NCI-H748 treated with DMSO at 0.1 percent for 48 hours (cell line): ENCODE data around the gene PDE11A.
"Not testable (repeated sequence)": the region's sequence is repeated elsewhere in the genome, so short reads cannot be mapped to it uniquely, and the experiment has no call there.

Experiments
- DNase-seq: peaks from one replicate; lab custom pipeline; 2025; lab: John Stamatoyannopoulos, UW

Gene PDE11A

DNA sequence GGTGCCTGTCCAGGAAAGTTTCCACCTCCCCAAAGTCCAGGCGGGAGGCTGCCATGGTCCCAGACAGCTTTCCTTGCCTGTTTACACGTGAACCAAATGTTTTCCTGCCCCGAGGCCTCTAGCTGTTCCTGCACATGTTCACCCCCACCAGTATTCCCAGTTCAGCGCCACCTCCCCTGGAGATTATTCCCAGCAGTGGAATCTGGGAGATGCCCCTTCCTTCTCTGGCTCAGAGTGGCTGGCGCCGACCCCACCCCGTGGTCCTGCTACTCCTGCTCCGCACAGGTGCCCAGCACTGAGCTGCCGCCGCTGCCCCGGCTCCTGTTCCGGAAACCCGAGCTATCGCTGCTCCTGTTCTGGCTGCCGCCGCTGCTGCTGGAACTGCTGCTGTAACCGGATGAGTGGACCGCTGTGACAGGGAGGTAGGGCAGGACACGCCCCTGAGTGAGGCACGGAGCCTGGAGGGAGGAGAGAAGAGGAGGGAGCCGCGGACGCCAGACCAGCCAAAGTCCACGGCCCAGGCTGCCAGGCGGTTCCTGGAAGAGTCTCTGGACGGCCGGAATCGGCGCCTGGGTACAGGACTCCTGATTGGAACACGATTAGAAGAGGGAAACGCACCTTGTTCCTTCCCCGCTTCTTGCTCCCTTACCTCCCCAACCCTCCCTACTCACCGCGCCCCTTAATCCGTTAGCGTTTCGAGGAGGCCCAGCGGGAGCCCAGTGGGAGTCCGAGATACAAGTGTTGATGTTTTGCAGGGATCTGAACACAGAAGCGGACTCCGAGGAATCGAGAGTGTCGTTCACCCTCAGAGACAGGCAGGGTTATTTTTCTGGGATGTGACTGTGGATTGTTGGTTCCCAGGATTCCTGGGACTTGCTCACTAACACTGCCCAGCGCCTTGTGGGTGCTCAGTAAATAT, at the start of gene PDE11A:
Gene PDE11A (minus strand): TSS at position 395 of the 919 bp plus-strand sequence. CDS start 340 bp downstream, at position 55.
- DNase-seq, result peak; percentile 82

DNA sequence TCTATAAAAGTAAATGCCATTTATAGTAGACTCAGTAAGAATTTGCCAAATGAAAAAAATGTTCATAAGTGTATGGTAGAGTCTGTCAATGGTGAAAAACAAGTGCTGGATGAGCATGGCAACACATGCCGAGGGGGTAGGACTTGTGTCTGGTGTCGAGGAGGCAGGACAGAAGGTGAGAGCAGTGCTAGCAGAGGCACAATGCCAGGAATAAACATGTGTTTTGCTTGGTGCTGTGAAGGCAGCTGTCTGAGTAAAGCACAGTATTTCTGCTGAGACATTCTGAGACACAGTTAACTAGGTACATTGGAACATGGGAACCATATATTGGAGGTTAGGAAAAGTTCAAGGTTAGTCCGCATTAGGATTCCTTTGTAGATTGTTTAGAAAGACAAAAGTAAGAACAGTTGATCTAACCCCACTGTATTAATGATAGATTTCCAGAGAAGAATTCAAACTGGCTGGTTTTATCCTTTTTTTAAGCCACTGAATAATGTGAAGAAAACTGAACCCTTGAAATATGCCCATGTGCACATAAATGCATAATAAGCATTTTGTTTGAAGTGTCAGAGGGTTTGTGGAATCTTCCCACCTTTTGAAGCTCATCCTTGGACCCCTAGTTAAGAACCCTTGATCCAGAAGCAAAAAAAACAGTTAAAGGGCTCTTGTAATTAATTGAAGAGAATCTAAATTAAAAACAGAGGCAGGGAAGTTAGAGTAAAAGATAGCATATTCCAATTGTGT, 46.8 kb upstream of the PDE11A start:
- DNase-seq, result no peak

DNA sequence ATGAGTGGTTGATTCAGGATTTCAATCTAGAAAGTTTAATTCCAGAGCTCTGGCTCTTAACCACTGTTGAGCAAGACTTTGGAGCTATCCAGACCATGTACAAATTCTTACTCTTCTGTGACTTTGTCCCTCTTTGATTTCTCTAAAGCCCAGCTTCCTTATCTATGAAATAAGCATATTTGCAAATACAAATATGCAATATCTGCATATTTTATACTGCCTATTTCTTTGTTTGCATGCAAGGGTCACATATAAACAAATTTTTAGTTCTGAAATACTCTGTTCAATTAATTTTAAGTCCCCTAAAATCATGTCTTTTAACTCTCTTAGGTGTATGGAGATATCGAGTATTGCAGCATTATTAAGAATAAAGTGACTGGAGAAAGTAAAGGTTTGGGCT, 45.1 kb upstream of the PDE11A start:
- no peak for DNase-seq

DNA sequence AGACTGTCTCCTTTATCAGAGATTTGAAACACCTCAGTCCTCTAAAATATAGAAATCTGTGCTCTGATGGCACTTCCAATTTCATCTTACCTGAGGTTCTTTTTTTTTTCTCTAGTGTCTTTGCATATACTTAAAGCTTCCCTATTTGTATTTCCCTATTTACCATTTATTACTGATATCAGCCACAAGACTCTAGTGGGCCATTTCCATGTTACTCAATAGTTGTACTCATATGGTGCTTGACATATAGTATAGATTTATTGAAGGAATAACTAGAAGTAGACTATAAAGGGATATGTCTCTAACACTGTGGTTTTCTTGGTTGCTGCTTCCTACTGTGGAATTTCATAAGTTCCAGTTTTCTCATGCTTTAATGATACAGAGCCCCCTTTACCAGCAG, 42.7 kb upstream of the PDE11A start:
- no peak for DNase-seq

DNA sequence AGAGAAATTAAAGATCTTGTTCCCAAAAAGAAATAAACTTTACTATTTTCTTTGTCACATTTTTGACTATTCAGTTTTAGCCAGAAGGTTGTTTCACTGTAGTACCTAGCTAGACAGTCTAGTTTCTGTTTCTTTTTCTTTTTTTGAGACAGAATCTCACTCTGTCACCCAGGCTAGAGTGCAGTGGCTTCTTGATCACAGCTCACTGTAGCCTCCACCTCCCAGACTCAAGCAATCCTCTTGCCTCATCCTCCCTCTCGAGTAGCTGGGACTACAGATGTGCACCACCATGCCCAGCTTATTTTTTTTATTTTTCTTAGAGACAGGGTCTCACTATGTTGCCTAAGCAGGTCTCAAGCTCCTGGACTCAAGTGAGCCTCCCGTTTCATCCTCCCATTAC, 41.9 kb upstream of the PDE11A start:
- no peak for DNase-seq

DNA sequence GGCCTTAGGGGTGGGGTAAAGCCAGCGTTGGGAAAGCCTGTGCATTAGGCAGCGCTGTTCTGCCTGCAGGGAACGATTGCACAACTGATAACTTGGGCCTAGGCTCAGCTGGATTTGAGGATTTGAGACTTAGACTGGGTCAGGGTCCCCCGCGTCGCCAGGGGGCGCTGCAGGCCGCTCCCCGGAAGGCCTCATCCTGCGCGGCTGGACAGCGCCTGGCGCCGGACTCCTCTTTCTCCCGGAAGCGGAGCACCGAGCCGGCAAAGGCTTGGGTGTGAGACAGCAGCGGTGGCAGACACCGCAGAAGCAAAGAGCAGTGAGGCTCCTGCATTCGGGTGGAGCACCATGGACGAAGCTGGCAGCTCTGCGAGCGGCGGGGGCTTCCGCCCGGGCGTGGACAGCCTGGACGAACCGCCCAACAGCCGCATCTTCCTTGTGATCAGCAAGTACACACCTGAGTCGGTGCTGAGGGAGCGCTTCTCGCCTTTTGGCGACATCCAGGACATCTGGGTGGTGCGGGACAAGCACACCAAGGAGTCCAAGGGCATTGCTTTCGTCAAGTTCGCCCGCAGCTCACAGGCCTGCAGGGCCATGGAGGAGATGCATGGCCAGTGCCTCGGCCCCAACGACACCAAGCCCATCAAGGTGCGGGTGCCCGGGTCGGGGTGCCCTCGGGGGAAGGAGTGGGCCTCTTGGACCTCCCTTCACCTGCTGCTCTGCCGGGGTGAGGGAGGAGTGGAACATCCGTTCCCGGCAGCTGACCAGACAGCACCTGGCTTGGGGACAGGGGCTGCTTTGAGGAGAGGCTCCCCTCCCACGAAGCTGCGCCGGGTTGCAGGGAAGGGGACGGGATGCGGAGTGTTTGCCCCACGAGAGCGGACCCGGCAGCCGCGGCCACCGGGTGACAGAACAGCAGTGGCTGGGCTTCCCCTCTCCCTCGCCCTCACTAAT, 39.9 kb upstream of the PDE11A start, which contains the start of gene RBM45:
Gene RBM45 (plus strand): TSS at position 236 of the 951 bp plus-strand sequence. CDS start 110 bp downstream, at position 346.
- peak; percentile 87 for DNase-seq

DNA sequence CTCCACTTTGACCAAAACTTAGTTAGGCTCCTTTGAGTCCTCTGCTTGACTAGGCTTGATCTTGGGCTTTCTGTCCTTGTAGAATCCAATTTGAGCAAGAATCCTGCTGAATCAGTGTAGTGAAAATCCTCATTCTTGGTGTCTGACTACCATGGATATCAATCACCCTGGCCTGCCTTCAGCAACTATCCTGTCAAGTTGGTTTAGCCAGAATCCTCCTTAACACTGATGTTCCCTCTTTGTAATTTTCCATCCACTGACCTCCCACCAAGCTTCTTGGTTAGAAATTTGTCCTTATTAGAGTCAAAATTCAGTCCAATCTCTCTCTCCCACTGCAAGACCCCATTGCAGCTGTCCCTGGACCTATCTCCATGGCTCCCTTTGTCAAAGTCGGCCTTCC, 39.2 kb upstream of the PDE11A start:
- DNase-seq, result no peak

DNA sequence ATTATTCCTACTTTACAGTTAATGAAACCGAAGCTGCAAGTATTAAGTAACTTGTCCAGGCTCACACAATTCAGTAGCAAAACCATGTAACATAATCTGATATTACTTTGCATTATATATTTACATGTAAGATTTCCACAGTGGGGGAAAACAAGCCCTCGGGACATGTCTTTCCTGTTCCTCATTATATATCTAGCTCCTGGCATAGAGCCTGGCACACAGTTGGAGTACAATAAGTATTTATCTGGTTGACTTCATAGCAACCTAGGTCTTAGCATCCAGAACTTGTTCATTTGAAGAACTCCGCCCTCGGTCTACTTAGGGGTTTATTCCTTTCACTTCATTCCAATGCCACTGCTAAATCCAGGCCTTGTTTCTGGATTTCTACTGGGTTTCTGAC, 38.1 kb upstream of the PDE11A start:
- no peak for DNase-seq

DNA sequence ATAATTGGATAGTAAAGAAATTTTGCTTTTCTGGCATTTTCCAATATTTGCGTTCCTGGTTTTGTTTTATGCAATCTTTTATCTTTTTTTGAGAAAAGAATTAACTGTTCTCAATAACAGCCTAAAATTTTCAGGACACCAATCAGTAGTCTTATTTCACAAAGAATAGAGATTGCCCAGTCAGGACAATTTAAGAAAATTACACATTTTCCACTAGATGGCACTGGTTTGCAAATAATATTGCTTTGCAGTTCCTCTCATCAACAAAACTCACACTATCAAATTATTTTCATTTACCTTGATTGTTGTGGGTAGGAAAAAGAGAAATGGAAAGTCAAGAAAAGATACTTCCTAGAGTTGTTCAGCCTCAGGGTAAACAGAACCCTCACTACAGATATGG, 37.2 kb upstream of the PDE11A start:
- peak; percentile 58 for DNase-seq

DNA sequence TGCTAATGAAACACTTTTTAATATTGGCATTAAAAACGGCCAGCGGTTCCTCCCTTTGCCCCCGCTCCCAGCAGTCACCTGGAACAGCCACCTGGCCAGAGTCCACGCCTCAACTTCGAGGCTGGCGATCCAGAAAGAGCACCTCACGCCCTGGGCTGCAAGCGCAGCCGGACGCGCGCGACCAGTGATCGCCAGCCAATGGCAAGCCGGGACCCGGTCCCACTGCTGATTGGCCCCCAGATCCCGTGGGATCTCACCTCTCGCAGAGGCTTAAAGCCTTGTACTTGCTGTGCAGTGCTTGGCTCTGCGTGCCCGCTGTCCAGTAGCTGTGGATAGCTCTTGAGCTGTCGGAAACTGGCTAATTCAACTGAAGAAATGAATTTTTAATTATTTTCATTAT, 35.6 kb upstream of the PDE11A start:
- DNase-seq, result no peak

DNA sequence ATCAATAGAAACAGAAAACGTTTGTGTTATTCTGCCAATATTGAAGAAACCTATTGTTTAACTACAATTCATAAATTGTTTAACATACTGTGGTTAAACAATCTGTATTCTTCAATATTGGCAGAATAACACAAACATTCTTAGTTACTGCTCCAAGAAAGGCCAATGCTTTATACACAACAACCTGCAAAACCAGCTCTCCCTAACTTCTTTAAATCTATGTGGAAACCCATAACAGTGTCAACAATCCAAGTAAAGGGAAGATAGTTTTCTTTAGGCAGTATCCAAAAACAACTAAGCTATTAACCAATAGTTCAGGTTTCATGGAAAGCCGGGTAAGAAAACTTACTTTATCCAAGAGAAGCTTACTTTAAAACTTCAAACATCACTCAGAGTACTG, 33.5 kb upstream of the PDE11A start:
- no peak for DNase-seq

DNA sequence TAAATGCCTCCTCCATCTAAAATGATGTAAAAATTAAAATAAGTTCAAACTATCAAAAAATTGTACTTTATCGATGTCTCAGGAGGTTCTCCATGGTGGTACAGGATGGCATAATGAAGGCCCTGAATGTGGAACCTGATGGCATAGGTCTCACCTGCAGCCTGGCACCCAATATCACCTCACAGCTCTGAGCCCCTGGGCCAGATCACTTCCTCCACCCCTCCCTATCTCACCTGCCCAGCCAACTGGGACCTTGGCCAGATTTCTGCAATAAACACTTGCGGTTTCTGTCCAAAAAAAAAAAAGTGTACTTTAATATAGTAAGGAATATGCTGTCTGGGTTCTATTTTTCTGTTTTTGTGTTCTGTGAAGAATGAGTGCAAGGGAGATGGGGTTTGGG, 33.0 kb upstream of the PDE11A start:
- DNase-seq, result no peak

DNA sequence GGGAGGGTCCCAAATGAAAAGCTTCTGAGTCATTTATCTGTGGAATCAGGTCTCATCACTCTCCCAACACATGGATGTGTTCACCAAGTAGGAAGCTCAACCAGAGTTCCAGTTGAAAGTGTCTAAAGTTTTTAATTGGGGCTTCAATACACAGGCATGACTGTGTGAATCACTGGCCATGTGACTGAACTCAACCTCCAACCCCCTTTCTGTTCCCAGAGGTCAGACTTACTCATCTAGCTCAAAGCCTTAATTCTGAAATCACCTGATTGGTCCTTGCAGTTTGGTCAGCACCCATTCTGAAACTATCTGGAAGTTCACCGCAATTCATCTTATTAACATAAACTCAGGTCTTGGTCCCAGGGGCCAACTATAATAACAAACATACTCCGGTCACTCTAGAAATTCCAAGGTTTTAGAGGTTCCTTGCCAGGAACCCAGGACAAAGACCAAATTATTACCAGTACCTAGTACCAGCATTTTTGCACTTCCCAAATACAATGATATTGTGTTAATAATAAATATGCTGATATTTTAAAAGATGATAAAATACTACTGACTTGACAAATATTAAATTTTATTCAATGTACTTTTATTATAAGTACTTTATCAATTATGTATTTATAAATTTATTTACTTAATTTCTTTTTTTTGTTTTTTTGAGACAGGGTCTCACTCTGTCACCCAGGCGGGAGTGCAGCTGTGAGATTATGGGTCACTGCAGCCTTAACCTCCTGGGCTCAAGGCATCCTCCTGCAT, 28.9 kb upstream of the PDE11A start:
- DNase-seq, result no peak

DNA sequence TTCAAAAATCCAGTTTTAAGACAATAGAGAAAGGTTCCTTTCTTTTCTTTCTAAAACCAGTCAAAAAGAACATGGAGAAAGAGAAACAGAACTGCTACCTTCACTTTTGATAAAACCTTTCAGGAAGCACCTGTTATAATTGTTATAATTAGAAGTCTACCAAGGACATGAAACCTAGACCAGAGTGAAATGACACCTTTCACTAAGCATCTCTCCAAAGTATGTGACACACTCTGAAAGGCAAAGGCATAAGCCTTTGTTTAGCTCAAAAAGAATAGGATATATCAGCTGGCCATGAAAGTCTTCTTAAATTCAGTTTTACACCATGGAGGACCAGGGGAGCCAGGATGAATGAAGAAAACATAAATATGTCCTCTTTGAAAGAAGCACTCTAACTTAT, 20.9 kb upstream of the PDE11A start:
- no peak for DNase-seq

DNA sequence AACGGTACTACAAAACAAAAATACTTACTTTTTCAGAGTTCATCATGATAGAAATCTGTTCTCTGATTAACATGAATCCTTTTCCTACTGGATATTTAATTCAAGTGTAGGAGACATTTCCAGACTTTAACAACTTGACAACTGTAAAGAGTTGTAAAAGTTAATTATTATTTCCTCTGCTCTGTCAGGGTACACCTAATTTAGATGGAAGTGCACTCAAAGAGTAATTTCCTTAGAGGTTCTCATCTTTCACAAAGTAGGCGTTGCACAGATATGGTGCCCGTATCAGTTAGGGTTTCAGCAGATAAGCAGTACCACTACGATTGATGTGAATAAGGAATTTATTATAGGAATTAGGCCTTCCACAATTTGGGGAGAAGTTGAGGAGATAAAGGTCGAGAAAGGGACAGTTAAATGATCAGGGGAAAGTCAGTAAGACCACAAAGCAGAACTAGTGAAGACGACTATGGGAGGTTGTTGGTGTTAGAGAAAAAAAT, 16.2 kb upstream of the PDE11A start:
- DNase-seq, result no peak

DNA sequence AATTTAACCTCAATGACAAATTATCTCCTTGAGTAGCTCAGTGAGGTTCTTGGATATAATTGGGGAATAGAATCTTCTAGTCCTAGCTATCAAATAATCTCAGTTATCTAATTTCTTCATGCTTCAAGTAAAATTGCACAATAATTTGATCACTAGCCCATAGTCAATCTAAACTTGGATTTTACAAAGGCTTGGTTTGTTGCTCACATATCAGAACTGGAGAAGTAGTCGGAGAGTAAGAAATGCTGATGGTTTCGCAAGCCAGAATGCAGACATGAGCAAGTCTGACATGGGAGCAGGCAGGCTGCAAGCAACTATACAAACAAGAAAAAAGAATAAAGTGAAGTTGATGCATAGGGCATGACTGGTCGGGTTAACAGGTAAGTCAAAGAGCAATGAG, 11.7 kb upstream of the PDE11A start:
- DNase-seq, result no peak

DNA sequence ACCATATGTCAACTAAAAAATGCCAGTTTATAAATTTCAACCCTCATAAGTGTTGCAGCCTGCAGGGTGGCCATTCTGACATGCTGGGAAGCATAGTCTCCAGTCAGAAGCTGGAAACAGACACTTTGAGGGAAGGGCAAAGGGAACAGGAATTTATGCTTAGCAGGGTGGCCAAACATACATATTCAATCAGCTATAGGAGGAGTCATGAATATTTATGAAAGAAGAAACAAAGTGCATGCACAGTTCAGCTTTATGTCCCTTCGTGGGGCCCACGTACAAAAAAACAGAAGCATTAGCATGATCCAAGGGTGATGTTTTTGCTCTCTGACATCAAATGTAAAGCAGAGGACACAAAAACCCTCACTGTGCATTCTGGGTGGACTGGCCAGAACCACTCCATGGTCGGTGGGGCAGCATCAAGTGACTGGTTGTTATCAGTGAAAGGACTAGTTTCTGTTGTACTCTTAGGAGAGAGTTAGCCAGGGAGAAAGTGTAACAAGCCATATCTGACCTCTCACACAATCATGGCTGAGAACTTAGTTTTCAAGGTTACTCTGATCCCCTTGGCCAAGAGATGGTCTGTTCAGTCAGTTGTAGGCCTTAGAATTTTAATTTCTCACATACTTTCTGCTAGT, 9.9 kb upstream of the PDE11A start:
- DNase-seq, result no peak

DNA sequence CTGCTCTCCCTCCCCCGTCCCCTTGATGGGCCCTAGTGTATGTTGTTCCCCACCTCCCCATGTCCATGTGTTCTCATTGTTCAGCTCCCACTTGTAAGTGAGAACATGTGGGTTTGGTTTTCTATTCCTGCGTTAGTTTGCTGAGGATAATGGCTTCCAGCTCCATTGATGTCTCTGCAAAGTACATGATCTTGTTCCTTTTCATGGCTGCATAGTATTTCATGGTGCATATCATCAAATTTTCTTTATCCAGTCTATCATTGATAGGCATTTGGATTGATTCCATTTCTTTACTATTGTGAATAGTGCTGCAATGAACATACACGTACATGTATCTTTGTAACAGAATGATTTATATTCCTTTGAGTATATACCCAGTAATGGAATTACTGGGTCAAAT, 6.7 kb upstream of the PDE11A start:
- DNase-seq, result not testable (repeated sequence)

DNA sequence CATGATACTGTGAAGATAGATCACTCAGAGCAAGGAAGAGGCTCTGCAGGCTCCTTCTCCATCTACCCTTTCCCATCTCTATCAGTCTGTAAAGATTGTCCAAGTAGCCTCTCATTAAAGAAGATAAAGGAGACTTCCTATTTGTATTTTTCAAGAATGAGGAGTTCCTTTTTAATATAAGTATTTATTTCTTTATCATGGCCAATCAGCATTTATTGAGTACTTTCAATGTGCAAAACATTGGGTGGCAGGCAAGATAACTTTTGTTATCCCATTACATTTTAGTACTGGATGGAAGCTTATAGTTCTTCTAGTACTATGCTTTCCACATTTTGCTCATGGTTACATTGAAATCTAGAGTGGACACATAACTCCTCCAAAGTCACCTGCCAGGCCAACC, 3.6 kb upstream of the PDE11A start:
- no peak for DNase-seq

DNA sequence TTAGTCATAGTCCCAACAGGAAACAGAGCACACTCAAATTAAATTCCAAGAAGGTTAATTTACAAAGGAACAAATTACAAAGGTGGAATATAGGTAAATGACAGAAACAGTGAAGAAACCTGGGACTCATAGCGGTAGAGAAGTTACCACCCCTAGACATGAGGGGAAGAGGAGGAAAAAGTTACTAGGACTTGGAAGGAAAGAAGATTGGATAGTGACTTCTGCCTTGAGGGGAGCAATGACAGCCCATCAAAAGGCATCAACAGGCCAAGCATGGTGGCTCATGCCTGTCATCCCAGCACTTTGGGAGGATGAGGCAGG, 2.4 kb upstream of the PDE11A start:
- DNase-seq, result no peak
